ENCODE measurements around the gene ZNF575.

GRCh38 chr19:43541920-43542650 is 9.1 kb downstream of the ZNF575 start:
- TF ChIP-seq, protein P1, sequence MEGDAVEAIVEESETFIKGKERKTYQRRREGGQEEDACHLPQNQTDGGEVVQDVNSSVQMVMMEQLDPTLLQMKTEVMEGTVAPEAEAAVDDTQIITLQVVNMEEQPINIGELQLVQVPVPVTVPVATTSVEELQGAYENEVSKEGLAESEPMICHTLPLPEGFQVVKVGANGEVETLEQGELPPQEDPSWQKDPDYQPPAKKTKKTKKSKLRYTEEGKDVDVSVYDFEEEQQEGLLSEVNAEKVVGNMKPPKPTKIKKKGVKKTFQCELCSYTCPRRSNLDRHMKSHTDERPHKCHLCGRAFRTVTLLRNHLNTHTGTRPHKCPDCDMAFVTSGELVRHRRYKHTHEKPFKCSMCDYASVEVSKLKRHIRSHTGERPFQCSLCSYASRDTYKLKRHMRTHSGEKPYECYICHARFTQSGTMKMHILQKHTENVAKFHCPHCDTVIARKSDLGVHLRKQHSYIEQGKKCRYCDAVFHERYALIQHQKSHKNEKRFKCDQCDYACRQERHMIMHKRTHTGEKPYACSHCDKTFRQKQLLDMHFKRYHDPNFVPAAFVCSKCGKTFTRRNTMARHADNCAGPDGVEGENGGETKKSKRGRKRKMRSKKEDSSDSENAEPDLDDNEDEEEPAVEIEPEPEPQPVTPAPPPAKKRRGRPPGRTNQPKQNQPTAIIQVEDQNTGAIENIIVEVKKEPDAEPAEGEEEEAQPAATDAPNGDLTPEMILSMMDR (conservative IDR thresholded peaks at IDR 0.05; ENCODE audit: low read depth, low read length), result no peak
- no peak for TF ChIP-seq EZH2 (IDR thresholded peaks at IDR 0.05; ENCODE audit: borderline replicate concordance, low read depth, low read length, poor library complexity, severe bottlenecking)
